Measurements from ENCODE around the gene SETX. TPM values are rescaled to one million over a fixed set of nuclear protein-coding genes. Genes with fewer than 3 reads are reported as not detected.
A peak's percentile ranks its signal among the peaks of the same experiment; 100 is the strongest.

Gene SETX
- total RNA-seq, 1 donor from 2014 or later, result 57.0 TPM

DNA sequence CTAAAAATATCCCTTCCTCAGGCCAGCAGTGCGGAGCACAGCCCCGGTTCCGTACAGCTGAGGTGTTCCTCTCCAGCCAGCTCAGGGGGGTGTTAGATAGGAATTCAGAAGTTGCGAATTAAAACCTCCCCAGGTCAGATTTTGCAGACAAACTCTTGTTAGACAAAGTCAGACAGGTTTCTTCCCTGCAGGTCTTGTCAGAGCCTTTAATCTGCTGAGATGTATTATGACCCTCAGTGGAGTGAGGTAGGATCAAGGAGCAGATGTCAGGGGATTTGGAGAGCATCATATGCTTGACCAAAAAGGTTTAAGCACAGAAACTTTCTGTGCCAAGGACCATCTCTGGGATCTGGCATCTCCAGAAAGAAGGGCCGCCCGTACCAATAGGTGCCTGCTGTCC is 132.8 kb downstream of the SETX start:
- DNase-seq (ENCODE audit: low read depth in 2 of 2), result no peak

DNA sequence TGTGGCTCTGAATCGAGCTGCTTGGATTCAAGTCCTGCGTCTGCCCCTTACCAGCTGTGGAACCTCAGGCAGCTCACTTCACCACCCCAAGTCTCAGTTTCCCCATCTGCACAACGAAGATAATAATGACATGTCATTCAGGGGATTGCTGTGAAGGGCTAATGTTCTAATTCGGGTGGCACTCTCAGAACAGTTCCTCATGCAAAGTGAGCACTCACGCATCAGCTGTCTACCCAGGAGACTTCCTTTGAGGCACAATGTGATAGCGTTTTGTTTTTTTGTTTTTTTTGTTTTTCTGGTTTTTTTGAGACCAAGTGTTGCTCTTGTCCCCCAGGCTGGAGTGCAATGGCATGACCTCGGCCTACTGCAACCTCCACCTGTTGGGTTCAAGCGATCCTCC is 136.6 kb downstream of the SETX start:
- DNase-seq (ENCODE audit: low read depth in 2 of 2), result no peak

DNA sequence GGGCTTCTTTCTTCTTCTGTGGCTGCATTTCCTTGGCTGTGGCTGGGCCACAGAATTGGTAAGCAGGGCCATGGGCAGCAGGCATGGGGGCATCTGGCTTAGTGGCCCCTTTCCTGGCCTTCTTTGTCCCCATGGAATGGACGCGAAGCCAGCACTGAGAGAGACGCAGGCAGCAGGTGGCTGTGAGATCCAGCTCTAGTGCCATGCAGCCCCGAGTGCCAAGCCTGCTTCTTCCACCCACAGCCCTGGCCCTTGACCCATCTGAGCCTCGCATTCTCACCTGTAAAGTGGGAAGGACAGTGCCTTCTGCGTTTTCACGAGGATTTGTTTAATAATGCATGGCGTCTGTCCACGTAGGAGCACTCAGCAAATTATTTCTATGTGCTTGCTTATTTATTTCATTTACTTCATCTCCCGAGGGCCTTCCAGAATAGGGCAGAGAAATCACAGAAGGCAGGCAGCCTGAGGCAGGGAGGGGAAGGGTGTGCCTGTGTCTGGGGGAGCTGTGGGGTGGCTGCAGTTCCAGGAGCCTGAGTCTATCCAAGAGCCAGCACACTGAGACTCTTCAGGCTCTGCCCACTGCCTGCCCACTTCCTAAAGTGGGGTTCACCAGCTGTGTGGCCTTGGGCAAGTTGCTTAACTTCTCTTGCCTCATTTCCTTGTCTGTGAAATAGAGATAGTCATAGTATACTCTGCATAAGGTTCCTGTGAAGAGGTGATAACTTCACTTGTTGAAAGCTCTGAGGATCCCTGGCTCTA is 137.7 kb downstream of the SETX start:
- no peak for DNase-seq (ENCODE audit: low read depth in 2 of 2)

DNA sequence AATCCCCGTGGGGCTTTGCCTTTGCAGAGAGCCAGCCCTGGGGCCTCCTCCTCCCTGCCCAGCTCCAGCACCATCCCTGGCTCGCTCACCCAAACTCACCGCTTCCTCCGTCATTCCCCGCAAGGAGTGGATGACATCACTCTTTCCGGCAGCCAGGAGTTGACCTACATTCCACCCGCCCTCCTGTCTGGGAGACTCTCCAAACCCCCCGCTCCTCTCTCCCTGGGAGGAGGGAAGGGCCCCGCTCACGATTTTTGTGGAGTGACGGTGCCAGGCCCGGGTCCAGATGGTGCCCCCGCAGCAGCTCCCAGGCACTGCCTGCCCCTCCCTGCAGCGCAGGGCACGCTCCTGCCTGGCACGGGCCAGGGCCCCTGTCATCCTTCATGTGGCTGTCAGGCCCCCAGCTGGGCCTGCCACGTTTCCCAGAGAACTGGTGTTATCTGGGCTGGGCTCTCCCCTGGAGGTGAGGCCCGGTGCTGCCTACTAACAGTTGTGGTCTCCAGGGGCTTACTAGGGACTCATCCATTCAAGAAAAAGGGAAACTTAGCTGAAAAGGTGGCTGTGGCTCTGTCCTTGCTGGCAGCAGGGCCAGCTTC is 140.7 kb downstream of the SETX start:
- peak in 1 of 2 donors; percentile 29 for DNase-seq (ENCODE audit: low read depth in 2 of 2)

DNA sequence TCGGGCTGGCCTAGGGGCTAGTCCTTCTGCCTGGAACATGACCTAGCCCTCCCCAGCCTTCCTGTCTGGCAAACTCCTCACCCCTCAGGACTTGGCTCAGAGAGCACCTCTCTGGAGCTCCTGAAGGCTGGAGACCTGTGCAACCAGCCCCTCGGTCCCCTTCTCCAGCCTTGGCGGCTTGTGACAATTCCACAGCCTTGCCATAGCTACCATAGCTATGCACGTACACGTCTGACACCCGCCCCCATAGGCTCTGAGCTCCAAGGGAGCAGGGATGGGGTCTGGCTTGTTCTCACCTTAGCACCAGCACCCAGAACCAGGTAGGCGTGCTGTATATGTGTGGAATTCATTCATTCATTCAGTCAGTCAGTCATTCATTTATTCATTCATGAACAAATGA is 143.2 kb downstream of the SETX start:
- DNase-seq (ENCODE audit: low read depth in 2 of 2), result no peak

Other genes starting within 250 kb of the SETX start
- gene NTNG2, start 192.9 kb downstream of the SETX start, total RNA-seq, result under 0.01 and 0.77 TPM in 2 replicates
- gene TTF1, start 51.9 kb upstream of the SETX start, total RNA-seq, result 7.4 and 7.7 TPM in 2 replicates
- 0.13 TPM in 1 of 2 replicates, not detected in the other for gene CFAP77, start 55.2 kb upstream of the SETX start, total RNA-seq
- gene BARHL1, start 227.6 kb upstream of the SETX start, total RNA-seq, result not detected in 2 replicates

Measured in dermis microvascular lymphatic vessel endothelial cell (primary cell).